Heart right ventricle (tissue), 16 donors: ENCODE data around the gene CARF. TPM values are rescaled to one million over a fixed set of nuclear protein-coding genes. Genes with fewer than 3 reads are reported as not detected.

ENCODE experiments used
- ATAC-seq, 8 donors: fragments of 200-7000 bp; cut with Tn5 transposase; one replicate each; pipeline ENCODE4 v1.9.1; 2020; ENCODE audit warnings: mild to moderate bottlenecking in 8 of 8, moderate library complexity in 8 of 8, moderate number of reproducible peaks in 1 of 8
- DNase-seq, 2 donors: peaks; one replicate each; pipeline ENCODE4 v3.0.0-alpha.2; 2020
- H3K27ac ChIP-seq, 10 donors: fragments of 200-600 bp; sonication (generic) in 2 of 10; one replicate each; pipeline versions ENCODE4 v1.5.0 to v1.8.0; 2020 to 2022; ENCODE audit warnings: mild to moderate bottlenecking in 3 of 10
- H3K27me3 ChIP-seq, 7 donors: fragments of 200-600 bp; one replicate each; pipeline ENCODE4 v1.8.0; 2021 to 2022; ENCODE audit warnings: mild to moderate bottlenecking in 2 of 7
- H3K36me3 ChIP-seq, 9 donors: fragments of 200-600 bp; sonication (generic) in 1 of 9; one replicate each; pipeline versions ENCODE4 v1.5.0 to v1.8.0; 2020 to 2022; ENCODE audit warnings: mild to moderate bottlenecking in 2 of 9
- H3K4me1 ChIP-seq, 9 donors: fragments of 200-600 bp; sonication (generic) in 1 of 9; one replicate each; pipeline versions ENCODE4 v1.5.0 to v1.8.0; 2020 to 2022; ENCODE audit warnings: mild to moderate bottlenecking in 4 of 9
- H3K4me3 ChIP-seq, 10 donors: fragments of 200-600 bp; sonication (generic) in 2 of 10; one replicate each; pipeline versions ENCODE4 v1.5.0 to v1.8.0; 2020 to 2022; ENCODE audit warnings: mild to moderate bottlenecking in 7 of 10, moderate library complexity in 2 of 10
- H3K9me3 ChIP-seq, 11 donors: fragments of 200-600 bp in 10 of 11; sonication (generic) in 2 of 11; one replicate each; pipeline versions ENCODE4 v1.5.0 to v1.8.0; 2013 to 2022; ENCODE audit warnings: mild to moderate bottlenecking in 2 of 11, control low read depth in 1 of 11, moderate library complexity in 1 of 11
- WGBS, 2 donors: extraction: QIAGEN DNeasy Blood & Tissue Kit; methylation state at CpG; one replicate each; pipeline ENCODE4 v1.1.7; 2013; ENCODE audit warnings: inconsistent platforms in 1 of 2; 5-methylcytosine and 5-hydroxymethylcytosine counted together
- intact Hi-C, 10 donors: fragments of 100-400 bp; cut with DNase I; formaldehyde crosslinking; loops; one replicate each; pipeline versions ENCODE4 v1.11.1 to v1.14.2; 2022
- long read RNA-seq, 3 donors: library from polyadenylated mRNA; unstranded; transcript quantifications; one replicate each; pipeline ENCODE4 v2.0.0, GENCODE V29; 2020 to 2021
- polyA plus RNA-seq, 2 donors: library from polyadenylated mRNA; stranded (reverse); fragments of 200-250 nt; gene quantifications; one replicate each; pipeline ENCODE4 v1.2.3, GENCODE V29; 2013
- total RNA-seq, 10 donors: library from RNA; stranded (reverse); fragmentation: NEBNext Ultra II Directional in 3 of 10; extraction: Animal tissue kit (Norgen Biotek cat#: 25700) in 3 of 10; gene quantifications; one replicate each; pipeline versions ENCODE4 v1.2.1 to v1.2.4, GENCODE V29; 2021 to 2023
- TF ChIP-seq, protein P1 (sequence below), 9 donors: fragments of 200-600 bp; sonication (generic) in 2 of 9; IDR thresholded peaks; one replicate each; pipeline versions ENCODE4 v1.5.0 to v1.8.0; 2021 to 2022; ENCODE audit warnings: antibody characterized with exemption in 9 of 9, mild to moderate bottlenecking in 5 of 9, moderate library complexity in 1 of 9
- donor health status: Arrhythmogenic right ventricular cardiomyopathy.
- donor health status: ischemic (EF 13 %, LVEDD 7.1; RV severe dilation, severe dysfunction).
- donor health status: healthy with polysubstance abuse.
- donor health status: DM: no; HTN: yes; CAD: no.
- donor health status: DM: no; HTN: no; CAD: no.
- donor health status: ischemic (EF 25% LVEDD 6.9; RV normal size, moderate dysfunction).
- donor health status: ischemic (EF 25% LVEDD 5.7; RV mildly dilated, moderate dysfunction).
- donor health status: healthy.
- donor health status: DM: yes; HTN: yes; CAD: no.
- donor health status: Ischemic cardiomyopathy.
- donor health status: ischemic (EF 35%, LVEDD 5.7; RV mildly dilated, moderate dysfunction).
- donor health status: nonischemic (EF 11% LVEDD 7.7; RV severe dilation, severe dysfunction).
- donor health status: DM: yes; HTN: yes; CAD: no.
- donor health status: PGD.
- donor health status: ischemic (EF 29% LVEDD 5.4; RV normal size, mild dysfunction).
- donor health status: nonischemic (EF 23%, LVEDD 6.1; RV moderate dilation, normal function).

Gene CARF
- total RNA-seq (10 to 100 TPM in 2 of 10 donors, 1 to 10 TPM in 8; 5.0 to 10.2 (median 8.4) TPM), polyA plus RNA-seq (1 to 10 TPM in 1 of 2 donors, under 1 TPM in 1; 0.75 to 2.8 TPM)
- long read RNA-seq, donor 1, partial matches to known transcripts, result 2 of 6 reads
- long read RNA-seq, donor 1, other reads (novel, unspliced or antisense), result 3 of 6 reads
- long read RNA-seq, donor 2, full-length matches to known transcripts, result 1 of 8 reads
- long read RNA-seq, donor 2, partial matches to known transcripts, result 1 of 8 reads
- long read RNA-seq, donor 2, other reads (novel, unspliced or antisense), result 6 of 8 reads
- long read RNA-seq, donor 3, full-length matches to known transcripts, result 1 of 6 reads
- long read RNA-seq, donor 3, partial matches to known transcripts, result 0 of 6 reads
- long read RNA-seq, donor 3, other reads (novel, unspliced or antisense), result 5 of 6 reads

DNA sequence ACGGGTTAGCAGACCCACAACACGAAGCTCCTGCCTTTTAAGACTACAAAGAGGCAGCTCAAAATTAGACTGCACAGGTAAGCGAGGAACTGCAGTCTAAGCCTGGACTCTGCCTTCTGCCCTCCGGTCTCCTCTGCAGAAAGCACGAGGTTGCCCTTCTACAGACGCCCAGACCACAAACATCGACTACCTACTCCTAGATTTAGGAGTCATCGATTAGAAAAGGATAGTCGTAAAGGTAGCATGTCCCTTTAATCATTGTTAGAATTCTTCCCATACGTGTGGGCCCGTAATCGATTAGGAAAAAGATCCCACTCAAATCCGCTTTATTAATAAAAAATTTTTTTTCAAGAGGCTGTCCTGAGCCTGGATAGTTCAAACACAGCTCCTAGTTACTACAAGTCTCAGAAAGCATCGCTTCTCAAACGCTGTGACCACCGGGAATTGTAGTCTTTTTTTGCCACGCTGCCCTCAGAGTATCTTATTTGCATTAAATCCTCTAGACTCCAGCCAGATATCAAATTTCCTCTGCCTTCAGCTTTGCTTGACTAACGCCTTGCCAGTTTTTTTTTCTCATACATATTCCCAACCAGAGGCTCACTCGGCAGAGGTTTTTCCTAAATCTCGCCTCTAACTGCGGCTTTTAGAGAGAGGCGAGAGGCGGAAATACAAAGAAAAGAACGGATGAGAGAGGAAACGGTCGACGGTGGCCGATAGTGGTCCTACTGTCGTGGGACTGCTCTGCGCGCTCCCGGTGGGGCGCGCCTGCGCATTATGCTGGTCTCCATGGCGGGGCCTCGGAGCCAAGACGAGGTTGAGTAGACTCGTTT, at the start of gene CARF, which contains the start of gene WDR12:
Gene CARF (plus strand): TSS at position 764 of the 830 bp plus-strand sequence. CDS start 29,628 bp downstream, outside the sequence.
Gene WDR12 (minus strand): TSS at position 162 of the 830 bp plus-strand sequence. CDS start 197 bp downstream, outside the sequence.
- peak; percentile 91 to 95 for DNase-seq
- H3K4me3 ChIP-seq, result peak within 1 kb of the TSS; percentile 48 to 88 (median 78)
- intact Hi-C loops, result loop anchor here in 2 of 10 donors (2.0 to 10.0 kb wide), 3 partner anchors 101 to 327 kb away; partner anchors contain the start of genes NBEAL1 (in 2 of the 2) and CYP20A1 (in 1 of the 2)
- H3K27ac ChIP-seq, result peak within 1 kb of the TSS; percentile 68 to 95 (median 90)
- 0 to 1% methylated on average over 39 of the region's 39 CpGs for WGBS, 2 donors
- H3K4me1 ChIP-seq, result peaks cover 2 to 29% (median 18%) of the 10 kb centered on the region in 9 donors
- peak; percentile 98 to 99 (median 98) for ATAC-seq
- no peaks in the 10 kb centered on the region for H3K9me3 ChIP-seq
- TF ChIP-seq, protein P1, sequence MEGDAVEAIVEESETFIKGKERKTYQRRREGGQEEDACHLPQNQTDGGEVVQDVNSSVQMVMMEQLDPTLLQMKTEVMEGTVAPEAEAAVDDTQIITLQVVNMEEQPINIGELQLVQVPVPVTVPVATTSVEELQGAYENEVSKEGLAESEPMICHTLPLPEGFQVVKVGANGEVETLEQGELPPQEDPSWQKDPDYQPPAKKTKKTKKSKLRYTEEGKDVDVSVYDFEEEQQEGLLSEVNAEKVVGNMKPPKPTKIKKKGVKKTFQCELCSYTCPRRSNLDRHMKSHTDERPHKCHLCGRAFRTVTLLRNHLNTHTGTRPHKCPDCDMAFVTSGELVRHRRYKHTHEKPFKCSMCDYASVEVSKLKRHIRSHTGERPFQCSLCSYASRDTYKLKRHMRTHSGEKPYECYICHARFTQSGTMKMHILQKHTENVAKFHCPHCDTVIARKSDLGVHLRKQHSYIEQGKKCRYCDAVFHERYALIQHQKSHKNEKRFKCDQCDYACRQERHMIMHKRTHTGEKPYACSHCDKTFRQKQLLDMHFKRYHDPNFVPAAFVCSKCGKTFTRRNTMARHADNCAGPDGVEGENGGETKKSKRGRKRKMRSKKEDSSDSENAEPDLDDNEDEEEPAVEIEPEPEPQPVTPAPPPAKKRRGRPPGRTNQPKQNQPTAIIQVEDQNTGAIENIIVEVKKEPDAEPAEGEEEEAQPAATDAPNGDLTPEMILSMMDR (IDR thresholded peaks at IDR 0.05), result no peak
- no peaks in the 10 kb centered on the region for H3K27me3 ChIP-seq
- H3K36me3 ChIP-seq, result peaks cover 0 to 11% (median 0%) of the 10 kb centered on the region in 9 donors

DNA sequence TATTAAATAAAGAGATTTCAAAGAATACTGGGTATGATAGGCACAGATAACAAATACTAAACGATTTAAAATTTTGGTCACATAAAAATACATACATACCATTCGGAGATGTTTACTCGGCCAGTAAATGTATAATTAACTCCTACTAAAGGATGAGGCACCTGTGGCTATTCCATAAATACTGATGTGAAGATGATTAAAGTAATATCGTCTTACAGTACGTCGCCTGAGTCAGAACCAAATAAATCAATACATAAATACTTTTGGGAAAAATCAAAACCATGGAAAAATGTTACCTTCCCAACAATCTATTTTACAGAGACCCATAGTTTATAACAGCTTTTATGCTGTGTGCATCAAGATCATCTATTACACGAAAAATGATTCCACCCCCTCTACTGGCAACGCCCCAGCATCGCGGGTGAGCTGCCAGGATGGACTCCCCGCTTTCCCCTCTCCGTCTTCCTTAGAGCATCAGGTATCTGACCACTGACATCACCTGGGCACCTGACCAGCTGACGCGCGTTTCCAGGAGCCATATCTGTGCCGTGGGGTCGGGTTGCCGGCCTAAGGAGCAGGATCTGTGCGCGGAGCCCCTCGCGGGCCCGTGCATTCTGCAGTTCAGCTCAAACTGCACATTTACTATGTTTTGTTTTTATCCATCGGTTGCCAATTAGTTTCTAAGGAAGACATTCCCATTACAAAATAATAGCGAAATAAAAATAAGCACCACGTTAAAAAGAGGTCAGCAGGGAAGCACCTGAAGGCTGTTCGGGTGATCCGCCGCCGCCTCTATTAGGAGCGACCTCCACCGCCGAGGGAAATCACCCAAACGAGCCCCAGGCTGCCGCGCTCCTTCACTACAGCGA, 41.4 kb upstream of the CARF start:
- Histone ChIP-seq H3K27ac (peak overlapping the region; percentile 14 to 86 (median 84)), H3K36me3 (no peaks in the 10 kb centered on the region), H3K4me3 (peak overlapping the region; percentile 32 to 98 (median 88)), H3K9me3 (no peaks in the 10 kb centered on the region), H3K4me1 (peaks cover 0 to 15% (median 7%) of the 10 kb centered on the region in 9 donors), H3K27me3 (no peaks in the 10 kb centered on the region)
- DNase-seq, result peak; percentile 54 to 60
- WGBS, 2 donors, result 5 to 6% methylated on average over 37 of the region's 37 CpGs
- ATAC-seq, result peak; percentile 48 to 91 (median 86)
- TF ChIP-seq, protein P1 (IDR thresholded peaks at IDR 0.05), result peak in 7 of 9 donors; percentile 33 to 61 (median 44)
- intact Hi-C loops, result loop anchor here in 7 of 10 donors (2.0 to 10.0 kb wide), 4 partner anchors 96 to 286 kb away; no protein-coding TSS in a partner anchor

DNA sequence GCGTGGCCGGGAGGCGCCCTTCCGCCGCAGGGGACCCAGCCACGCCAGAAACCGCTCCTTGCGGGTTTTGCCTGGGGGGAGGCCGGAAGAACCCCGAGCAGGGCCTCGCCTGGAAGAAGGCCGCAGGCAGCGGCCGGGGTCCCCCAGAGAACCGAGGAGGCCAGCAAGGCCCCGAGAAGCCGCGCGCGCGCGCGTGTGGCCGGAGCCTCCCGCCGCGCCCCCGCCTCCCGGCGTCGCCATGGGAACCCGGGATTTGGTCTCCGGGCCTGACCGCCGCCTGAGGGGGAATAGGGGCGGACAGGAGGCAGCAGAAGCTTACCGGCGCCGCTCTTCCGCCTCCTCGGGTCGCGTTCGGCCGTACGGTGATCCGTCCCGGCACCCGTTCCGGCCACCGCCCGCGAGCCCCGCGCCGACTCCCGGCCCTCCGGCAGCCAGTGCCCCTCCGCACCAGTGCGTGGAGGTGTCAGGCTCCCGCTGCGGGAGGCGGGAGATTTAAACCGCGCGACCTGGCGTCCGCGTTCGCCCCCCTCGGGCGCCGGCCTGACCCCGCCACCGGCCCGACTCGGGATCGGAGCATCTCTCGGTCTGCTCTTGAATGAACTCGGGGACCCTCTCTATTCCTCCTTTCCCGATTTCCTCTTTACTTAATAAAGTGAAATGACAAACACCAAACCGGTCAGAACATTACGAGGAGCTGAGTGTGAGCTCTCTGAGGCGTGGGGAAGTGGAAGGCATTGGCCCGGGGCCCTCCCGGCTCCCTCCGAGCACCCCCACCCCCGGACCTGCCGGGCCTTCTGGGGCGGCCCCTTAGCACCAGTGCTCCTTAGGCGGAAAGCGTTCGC, 40.6 kb upstream of the CARF start, which contains the start of gene ICA1L:
Gene ICA1L (minus strand): TSS at position 467 of the 842 bp plus-strand sequence. CDS start 42,757 bp downstream, outside the sequence.
- 0% methylated on average over 66 to 93 of the region's 93 CpGs for WGBS, 2 donors
- peak; percentile 67 to 76 for DNase-seq
- H3K27ac ChIP-seq, result peak within 1 kb of the TSS; percentile 14 to 86 (median 84)
- peak within 1 kb of the TSS; percentile 32 to 98 (median 88) for H3K4me3 ChIP-seq
- no peaks in the 10 kb centered on the region for H3K9me3 ChIP-seq
- no peaks in the 10 kb centered on the region for H3K36me3 ChIP-seq
- H3K27me3 ChIP-seq, result no peaks in the 10 kb centered on the region
- TF ChIP-seq, protein P1 (IDR thresholded peaks at IDR 0.05), result peak in 1 of 9 donors; percentile 5
- peak; percentile 81 to 94 (median 84) for ATAC-seq
- intact Hi-C loops, result loop anchor here in 7 of 10 donors (2.0 to 10.0 kb wide), 4 partner anchors 97 to 287 kb away; no protein-coding TSS in a partner anchor
- peaks cover 0 to 15% (median 7%) of the 10 kb centered on the region in 9 donors for H3K4me1 ChIP-seq
